GM13976 (cell line): Measurements from ENCODE around the gene RBM25.
A peak's percentile ranks its signal among the peaks of the same experiment; 100 is the strongest.
"Not testable (repeated sequence)": the region's sequence is repeated elsewhere in the genome, so short reads cannot be mapped to it uniquely, and the experiment has no call there.

Experiments used
- DNase-seq: peaks from one replicate; pipeline ENCODE4 v3.0.0; 2012; ENCODE audit warnings: low spot score
- in situ Hi-C: fragments of 300-500 bp; cut with MboI; formaldehyde crosslinking; loops from one replicate; pipeline ENCODE4 v1.12.0; 2022; ENCODE audit warnings: low sequenced_read_pairs, mixed read lengths, inconsistent platforms; ENCODE audit not compliant: unreplicated experiment
- TF ChIP-seq, protein P1 (sequence below): IDR thresholded peaks from 2 replicates; pipeline ENCODE4 v1.5.1; 2012; ENCODE audit warnings: borderline replicate concordance, mild to moderate bottlenecking; ENCODE audit not compliant: insufficient read depth; ENCODE audit errors: extremely low read depth, missing control alignments, control extremely low read depth

Gene RBM25

DNA sequence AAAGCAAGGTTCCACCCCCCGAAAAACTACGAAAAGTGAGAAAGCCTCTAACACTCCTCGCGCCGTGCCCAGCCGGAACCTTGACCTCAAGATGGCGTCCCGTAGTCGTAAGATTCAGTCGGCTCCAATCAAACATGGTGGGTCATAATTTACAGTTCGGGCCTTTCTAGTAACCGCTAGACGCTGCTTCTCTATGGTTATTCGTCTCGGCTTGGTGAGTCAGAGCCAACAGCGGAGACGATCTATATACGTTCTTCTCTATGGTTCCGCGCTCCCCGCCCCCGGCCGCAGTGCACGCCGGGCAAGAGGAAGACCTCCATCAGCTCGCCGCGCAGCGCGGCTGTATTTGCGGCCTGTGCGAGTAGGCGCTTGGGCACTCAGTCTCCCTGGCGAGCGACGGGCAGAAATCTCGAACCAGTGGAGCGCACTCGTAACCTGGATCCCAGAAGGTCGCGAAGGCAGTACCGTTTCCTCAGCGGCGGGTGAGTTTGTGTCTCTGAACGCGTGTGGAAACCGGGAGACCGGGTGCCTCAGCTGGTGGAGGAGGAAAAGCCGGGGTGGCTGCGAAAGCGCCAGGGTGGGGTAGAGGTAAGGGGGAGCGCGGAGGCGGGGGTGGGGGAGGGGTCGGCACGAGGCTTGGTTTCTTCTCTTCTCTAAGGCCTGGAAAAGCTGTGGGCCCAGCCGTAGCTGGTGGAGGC lies at the start of gene RBM25:
TSS of gene RBM25 (plus strand) at position 311 of the 698 bp plus-strand sequence. CDS start 13,108 bp downstream, outside the sequence.
- peak; percentile 97 for DNase-seq
- in situ Hi-C loops, result no loop called here
- TF ChIP-seq, protein P1, sequence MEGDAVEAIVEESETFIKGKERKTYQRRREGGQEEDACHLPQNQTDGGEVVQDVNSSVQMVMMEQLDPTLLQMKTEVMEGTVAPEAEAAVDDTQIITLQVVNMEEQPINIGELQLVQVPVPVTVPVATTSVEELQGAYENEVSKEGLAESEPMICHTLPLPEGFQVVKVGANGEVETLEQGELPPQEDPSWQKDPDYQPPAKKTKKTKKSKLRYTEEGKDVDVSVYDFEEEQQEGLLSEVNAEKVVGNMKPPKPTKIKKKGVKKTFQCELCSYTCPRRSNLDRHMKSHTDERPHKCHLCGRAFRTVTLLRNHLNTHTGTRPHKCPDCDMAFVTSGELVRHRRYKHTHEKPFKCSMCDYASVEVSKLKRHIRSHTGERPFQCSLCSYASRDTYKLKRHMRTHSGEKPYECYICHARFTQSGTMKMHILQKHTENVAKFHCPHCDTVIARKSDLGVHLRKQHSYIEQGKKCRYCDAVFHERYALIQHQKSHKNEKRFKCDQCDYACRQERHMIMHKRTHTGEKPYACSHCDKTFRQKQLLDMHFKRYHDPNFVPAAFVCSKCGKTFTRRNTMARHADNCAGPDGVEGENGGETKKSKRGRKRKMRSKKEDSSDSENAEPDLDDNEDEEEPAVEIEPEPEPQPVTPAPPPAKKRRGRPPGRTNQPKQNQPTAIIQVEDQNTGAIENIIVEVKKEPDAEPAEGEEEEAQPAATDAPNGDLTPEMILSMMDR, result peak; percentile 25

DNA sequence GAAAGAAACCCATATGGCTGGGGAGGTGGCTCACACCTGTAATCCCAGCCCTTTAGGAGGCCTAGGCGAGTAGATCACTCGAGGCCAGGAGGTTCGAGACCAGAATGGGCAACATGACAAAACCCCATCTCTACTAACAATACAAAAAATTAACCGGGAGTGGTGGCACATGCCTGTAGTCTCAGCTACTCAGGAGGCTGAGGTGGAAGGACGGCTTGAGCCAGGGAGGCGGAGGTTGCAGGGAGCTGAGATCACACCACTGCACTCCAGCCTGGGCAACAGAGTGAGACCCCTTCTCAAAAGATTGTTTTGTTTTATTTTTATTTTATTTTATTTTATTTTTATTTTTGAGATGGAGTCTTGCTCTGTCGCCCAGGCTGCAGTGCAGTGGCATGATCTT lies 47.1 kb upstream of the RBM25 start:
- DNase-seq, in situ Hi-C loops: not testable (repeated sequence)

DNA sequence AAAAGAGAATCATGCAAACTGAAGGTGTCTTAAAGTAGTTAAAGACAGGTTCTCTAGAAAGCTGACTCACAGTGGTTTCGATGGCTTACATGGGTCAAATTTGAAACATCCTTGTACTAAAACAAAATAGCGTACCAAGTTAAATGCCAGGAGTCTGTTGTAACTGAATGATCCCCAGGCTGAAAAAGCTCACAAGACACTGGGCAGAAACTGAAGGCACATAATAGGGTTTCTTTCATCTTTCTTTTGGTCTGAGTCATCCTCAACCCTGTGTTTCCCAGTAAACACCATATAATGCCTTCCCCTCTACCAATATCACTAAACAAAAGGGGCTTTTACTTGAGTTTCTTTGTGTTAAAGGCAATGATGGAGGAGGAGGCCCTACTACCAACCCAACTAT lies 44.2 kb upstream of the RBM25 start:
- in situ Hi-C loops, result no loop called here
- TF ChIP-seq, protein P1, result no peak
- peak; percentile 66 for DNase-seq

DNA sequence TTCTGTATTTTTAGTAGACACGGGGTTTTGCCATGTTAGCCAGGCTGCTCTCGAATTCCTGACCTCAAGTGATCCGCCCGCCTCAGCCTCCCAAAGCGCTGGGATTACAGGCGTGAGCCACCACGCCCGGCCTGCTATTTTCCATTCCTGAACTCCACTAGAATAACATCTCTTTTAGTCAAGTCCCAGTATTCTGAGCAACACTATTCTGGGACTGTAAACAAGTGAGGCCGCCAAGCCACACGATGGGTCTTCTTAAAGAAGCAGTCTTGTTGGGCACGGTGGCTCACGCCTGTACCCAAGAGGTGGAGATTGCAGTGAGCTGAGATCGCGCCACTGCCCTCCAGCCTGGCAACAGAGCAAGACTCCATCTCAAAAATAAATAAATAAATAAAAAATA lies 42.8 kb upstream of the RBM25 start:
- DNase-seq, in situ Hi-C loops: not testable (repeated sequence)

DNA sequence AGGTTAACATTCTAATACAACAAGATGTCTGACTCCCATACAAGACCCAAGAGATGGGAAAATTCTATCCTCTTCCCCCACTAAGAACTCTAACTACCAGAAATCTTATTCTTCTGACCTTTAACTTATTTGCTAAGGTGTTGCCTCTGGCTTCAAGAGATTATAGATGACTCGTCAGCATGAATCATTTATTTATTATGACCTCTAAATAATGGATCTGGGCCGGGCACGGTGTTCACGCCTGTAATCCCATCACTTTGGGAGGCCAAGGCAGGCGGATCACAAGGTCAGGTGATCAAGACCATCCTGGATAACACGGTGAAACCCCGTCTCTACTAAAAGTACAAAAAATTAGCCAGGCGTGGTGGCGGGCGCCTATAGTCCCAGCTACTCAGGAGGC lies 42.3 kb upstream of the RBM25 start:
- in situ Hi-C loops, DNase-seq: not testable (repeated sequence)

DNA sequence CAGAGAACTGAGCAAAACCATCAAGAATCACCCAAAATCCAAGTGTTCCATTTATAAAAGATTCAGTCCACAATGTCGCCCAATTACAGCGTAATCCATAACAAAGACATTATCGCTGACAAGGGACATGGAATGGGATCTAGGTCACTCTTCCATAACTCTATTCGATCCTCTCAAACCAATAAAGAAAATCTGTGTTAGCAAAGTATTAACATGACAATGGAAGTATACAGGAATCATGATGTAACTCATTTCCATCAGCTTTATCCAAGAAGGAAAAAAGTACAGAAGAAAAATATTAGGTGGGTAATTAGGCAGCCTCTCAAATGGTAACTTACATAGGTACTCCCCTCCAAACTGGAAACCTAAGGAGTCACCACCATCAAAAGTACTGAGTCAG lies 36.3 kb upstream of the RBM25 start:
- in situ Hi-C loops, result no loop called here
- no peak for DNase-seq
- TF ChIP-seq, protein P1, result no peak

DNA sequence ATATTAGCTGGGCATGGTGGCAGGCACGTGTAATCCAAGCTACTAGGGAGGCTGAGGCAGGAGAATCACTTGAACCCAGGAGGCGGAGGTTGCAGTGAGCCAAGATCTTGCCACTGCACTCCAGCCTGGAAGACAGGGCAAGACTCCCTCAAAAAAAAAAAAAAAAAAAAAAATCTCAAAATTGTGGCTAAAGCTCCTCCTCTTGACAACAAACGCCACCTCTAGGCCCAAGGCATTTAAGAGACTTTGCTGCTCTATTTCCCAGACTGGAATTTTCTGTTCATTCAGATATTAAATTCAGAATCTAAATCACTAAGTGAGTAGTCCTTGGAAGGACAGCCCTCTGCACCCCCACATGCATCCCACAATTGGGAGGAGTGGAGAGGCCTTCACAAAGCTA lies 32.8 kb upstream of the RBM25 start:
- TF ChIP-seq, protein P1, result no peak
- in situ Hi-C loops, result no loop called here
- DNase-seq, result no peak

DNA sequence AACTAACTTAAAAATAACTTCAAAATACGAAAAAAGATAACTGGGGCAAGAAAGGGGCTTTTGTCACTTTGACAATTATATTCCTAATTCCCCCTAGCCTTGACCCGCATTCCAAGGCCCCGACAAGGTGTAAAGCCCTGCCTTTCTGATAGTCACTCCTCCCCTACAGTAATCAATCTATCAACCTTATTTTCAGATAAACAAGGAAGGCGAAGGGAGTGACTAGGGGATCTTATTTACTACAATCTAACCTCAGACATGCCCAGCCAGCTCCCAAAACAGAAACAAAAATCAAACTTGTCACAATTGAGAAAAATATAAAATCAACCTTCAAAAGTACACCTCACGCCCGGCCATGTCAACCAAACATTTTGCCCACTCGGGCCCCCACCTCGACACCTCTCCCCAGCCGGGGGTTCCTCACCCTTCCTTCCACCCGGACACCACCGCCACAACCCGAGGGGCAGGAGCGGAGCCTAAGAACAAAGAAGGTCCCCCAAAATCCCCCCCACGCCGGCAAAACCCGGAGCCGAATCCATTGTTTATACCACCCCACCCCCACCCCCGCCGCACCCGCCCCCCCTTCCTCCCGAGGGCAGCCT lies 32.0 kb upstream of the RBM25 start:
- in situ Hi-C loops, result no loop called here
- TF ChIP-seq, protein P1, result no peak
- no peak for DNase-seq
